Mesothelial cell of epicardium (in vitro differentiated cells): ENCODE data around the gene ZBTB26. TPM values are rescaled to one million over a fixed set of nuclear protein-coding genes. Genes with fewer than 3 reads are reported as not detected.

Source experiments
- DNase-seq, 2 experiments: peaks; one replicate each; pipeline ENCODE4 v3.0.0; 2021; ENCODE audit warnings: low spot score in 2 of 2; ENCODE audit not compliant: unreplicated experiment in 2 of 2
- H3K27ac Mint-ChIP-seq: 2 replicates; pipeline ENCODE4 v1.8.0; 2021; ENCODE audit warnings: mixed read lengths
- H3K27me3 Mint-ChIP-seq: 2 replicates; pipeline ENCODE4 v1.8.0; 2021; ENCODE audit warnings: low read depth, mixed read lengths
- H3K36me3 Mint-ChIP-seq: 2 replicates; pipeline ENCODE4 v1.8.0; 2021; ENCODE audit warnings: mixed read lengths
- H3K4me1 Mint-ChIP-seq: 2 replicates; pipeline ENCODE4 v1.8.0; 2021; ENCODE audit warnings: mixed read lengths
- H3K4me3 Mint-ChIP-seq: 2 replicates; pipeline ENCODE4 v1.8.0; 2021; ENCODE audit warnings: mild to moderate bottlenecking, moderate library complexity, mixed read lengths
- H3K9me3 Mint-ChIP-seq: 2 replicates; pipeline ENCODE4 v1.8.0; 2021; ENCODE audit warnings: mixed read lengths
- total RNA-seq: library from RNA; stranded (reverse); gene quantifications from 3 replicates; pipeline ENCODE4 v1.2.1, GENCODE V29; 2021
- TF ChIP-seq, protein P1 (sequence below): fragments of 200-600 bp; sonication (generic); IDR thresholded peaks from one replicate; pipeline ENCODE4 v1.5.0; 2021; ENCODE audit warnings: antibody characterized with exemption; ENCODE audit not compliant: unreplicated experiment

Gene ZBTB26
- total RNA-seq, 1 donor from 2014 or later = 15.7 TPM

DNA sequence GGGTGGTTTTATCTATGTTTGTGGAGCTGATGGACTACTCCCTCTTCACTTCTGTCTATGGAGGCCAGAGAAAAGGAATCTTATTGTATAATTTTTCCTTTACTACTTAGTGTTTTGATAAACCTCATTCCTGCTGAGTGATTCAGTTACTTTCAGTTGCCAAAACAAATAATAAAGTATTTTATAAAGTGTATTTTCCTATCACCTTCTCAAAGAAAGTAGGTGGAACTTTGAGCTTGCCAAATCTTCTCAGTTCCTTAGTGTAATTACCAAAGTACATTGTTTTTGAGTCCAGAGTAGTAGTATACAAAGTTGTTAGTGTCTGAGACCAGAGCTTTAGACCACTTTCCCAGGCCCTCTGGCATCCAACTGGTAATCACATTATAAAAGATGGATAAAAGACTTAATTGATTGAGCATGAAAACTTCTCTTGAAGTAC, 23.0 kb upstream of the ZBTB26 start:
- no peak overlapping the region for H3K4me3 Mint-ChIP-seq
- no peaks in the 10 kb centered on the region for H3K9me3 Mint-ChIP-seq
- TF ChIP-seq, protein P1, sequence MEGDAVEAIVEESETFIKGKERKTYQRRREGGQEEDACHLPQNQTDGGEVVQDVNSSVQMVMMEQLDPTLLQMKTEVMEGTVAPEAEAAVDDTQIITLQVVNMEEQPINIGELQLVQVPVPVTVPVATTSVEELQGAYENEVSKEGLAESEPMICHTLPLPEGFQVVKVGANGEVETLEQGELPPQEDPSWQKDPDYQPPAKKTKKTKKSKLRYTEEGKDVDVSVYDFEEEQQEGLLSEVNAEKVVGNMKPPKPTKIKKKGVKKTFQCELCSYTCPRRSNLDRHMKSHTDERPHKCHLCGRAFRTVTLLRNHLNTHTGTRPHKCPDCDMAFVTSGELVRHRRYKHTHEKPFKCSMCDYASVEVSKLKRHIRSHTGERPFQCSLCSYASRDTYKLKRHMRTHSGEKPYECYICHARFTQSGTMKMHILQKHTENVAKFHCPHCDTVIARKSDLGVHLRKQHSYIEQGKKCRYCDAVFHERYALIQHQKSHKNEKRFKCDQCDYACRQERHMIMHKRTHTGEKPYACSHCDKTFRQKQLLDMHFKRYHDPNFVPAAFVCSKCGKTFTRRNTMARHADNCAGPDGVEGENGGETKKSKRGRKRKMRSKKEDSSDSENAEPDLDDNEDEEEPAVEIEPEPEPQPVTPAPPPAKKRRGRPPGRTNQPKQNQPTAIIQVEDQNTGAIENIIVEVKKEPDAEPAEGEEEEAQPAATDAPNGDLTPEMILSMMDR = no peak
- no peak for DNase-seq
- peaks cover 16% of the 10 kb centered on the region for H3K4me1 Mint-ChIP-seq
- peak overlapping the region; percentile 49 for H3K27ac Mint-ChIP-seq
- H3K27me3 Mint-ChIP-seq = no peaks in the 10 kb centered on the region
- peaks cover 7% of the 10 kb centered on the region for H3K36me3 Mint-ChIP-seq

DNA sequence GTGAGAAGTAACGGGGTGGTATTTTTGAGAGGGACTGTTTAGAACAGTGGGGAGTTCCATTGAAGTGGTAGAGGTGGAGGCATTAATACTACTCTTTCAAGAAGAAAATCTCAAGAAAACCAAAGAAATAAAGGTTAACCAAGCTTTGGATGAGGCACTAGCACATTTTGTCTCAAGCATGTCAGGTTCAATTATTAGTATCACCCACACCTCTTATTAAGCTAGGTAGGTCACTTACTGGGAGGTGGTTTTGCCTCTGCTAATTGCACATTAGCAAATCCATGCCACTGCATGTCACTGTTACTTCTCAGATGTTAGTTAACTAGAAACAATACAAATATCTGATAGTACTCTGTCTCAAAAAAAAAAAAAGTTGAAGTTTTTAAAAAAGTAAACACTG, 19.7 kb upstream of the ZBTB26 start:
- DNase-seq = no peak
- TF ChIP-seq, protein P1 = no peak
- Mint-ChIP-seq H3K4me1 (peaks cover 26% of the 10 kb centered on the region), H3K27me3 (no peaks in the 10 kb centered on the region), H3K36me3 (peaks cover 1% of the 10 kb centered on the region), H3K9me3 (no peaks in the 10 kb centered on the region), H3K4me3 (no peak overlapping the region), H3K27ac (no peak overlapping the region)

- no peak for DNase-seq
- peaks cover 1% of the 10 kb centered on the region for H3K36me3 Mint-ChIP-seq
- H3K4me1 Mint-ChIP-seq = peaks cover 34% of the 10 kb centered on the region
- TF ChIP-seq, protein P1 = no peak
- no peak overlapping the region for H3K4me3 Mint-ChIP-seq
- no peak overlapping the region for H3K27ac Mint-ChIP-seq
- H3K27me3 Mint-ChIP-seq = no peaks in the 10 kb centered on the region
- no peaks in the 10 kb centered on the region for H3K9me3 Mint-ChIP-seq
Measured at GRCh38 chr9:122950263-122950662, 19.0 kb upstream of the ZBTB26 start.

DNA sequence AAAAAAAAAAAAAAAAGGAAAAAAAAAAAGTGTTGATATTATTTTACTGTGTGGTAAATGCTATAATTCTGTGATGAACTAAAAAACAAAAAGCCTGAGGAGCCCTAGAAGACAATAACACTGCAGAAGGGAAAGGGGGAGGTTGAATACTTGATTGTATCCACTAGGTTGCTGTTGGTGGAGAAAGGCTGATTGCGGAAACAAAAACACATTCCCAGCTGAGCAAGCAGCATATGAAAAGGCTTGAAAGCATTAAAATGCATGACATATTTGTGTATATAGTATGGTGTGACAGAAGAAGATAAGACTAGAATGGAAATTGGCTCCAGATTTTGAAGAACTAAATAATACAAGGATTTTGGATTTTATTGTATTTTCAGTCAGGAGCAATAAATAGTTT, 18.4 kb upstream of the ZBTB26 start:
- no peak for DNase-seq
- peaks cover 33% of the 10 kb centered on the region for H3K4me1 Mint-ChIP-seq
- H3K9me3 Mint-ChIP-seq = no peaks in the 10 kb centered on the region
- no peaks in the 10 kb centered on the region for H3K27me3 Mint-ChIP-seq
- no peak overlapping the region for H3K4me3 Mint-ChIP-seq
- TF ChIP-seq, protein P1 = no peak
- peaks cover 1% of the 10 kb centered on the region for H3K36me3 Mint-ChIP-seq
- no peak overlapping the region for H3K27ac Mint-ChIP-seq

DNA sequence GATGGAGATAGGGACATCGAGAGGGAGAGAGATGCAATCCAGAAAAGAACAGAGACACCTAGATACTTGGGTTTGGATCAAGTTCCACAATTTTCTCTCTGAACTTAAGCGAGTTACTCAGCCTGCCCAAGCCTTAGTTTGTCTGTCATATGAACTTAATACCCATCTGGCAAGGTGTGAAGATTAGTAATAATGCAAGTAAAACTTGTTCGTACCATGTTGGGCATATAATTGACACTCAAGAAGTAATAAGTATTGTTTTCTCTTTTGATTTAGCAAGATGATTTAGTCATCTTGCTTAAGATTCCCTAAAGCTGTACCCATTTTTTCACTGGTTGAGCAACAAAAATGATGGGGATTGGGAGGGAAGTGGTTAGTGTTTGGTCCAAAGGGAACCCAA, 17.0 kb upstream of the ZBTB26 start:
- no peak for DNase-seq
- H3K36me3 Mint-ChIP-seq = no peaks in the 10 kb centered on the region
- peaks cover 29% of the 10 kb centered on the region for H3K4me1 Mint-ChIP-seq
- TF ChIP-seq, protein P1 = no peak
- H3K4me3 Mint-ChIP-seq = no peak overlapping the region
- H3K27ac Mint-ChIP-seq = peak overlapping the region; percentile 62
- H3K27me3 Mint-ChIP-seq = no peaks in the 10 kb centered on the region
- no peaks in the 10 kb centered on the region for H3K9me3 Mint-ChIP-seq

DNA sequence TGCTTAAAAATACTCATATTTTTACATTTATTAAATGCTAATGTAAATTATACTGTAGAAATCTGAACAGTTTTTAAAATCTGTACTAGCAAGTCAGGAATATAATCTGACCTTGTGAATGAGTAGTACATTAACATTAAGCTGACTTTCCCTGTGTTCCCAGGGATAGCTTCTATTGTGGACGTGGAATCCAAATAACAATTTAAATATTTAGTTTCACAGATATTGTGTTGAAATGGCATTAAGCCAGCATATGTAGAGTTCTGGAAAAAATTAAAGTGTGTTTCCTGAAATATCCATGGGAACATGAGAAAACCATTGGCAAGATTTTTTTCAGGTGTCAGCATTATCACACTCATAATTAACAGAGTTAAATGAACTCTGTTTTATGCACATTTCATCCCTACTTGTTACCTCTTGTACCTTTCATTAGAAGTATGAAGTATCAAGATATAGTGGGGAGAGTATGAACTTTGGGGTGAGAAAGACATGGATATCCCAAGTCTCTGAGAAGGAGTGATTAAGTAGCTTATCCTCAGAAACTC, 15.2 kb upstream of the ZBTB26 start:
- no peaks in the 10 kb centered on the region for H3K27me3 Mint-ChIP-seq
- H3K4me3 Mint-ChIP-seq = no peak overlapping the region
- H3K9me3 Mint-ChIP-seq = no peaks in the 10 kb centered on the region
- peaks cover 41% of the 10 kb centered on the region for H3K4me1 Mint-ChIP-seq
- no peaks in the 10 kb centered on the region for H3K36me3 Mint-ChIP-seq
- TF ChIP-seq, protein P1 = no peak
- DNase-seq = no peak
- no peak overlapping the region for H3K27ac Mint-ChIP-seq
